ENCODE data around the gene LPCAT1.

GRCh38 chr5:1467341-1468246 lies 56.2 kb downstream of the LPCAT1 start:
- TF ChIP-seq POLR2AphosphoS5 (IDR thresholded peaks at IDR 0.05; ENCODE audit: low read depth, low read length) (no peak), CTCF (IDR thresholded peaks at IDR 0.05) (no peak), SIN3A (IDR thresholded peaks at IDR 0.05; ENCODE audit: borderline replicate concordance, insufficient read depth, low read depth, low read length) (no peak)

All from Panc1 (cell line).